ENCODE data around the gene OR8K1.

GRCh38 chr11:56333156-56333555, 12.7 kb upstream of the OR8K1 start:
- TF ChIP-seq POLR2AphosphoS5 (IDR thresholded peaks at IDR 0.05; ENCODE audit: control insufficient read depth, insufficient read depth, low read depth, low read length) = no peak
- no peak for TF ChIP-seq MLLT1 (IDR thresholded peaks at IDR 0.05)
- no peak for TF ChIP-seq AFF4 (CRISPR knock-in tag; IDR thresholded peaks at IDR 0.05)
- TF ChIP-seq ZNF780A (CRISPR knock-in tag; IDR thresholded peaks at IDR 0.05) = no peak
- TF ChIP-seq CTCF (IDR thresholded peaks at IDR 0.05 in 2 of 3, conservative IDR thresholded peaks at IDR 0.05 in 1 of 3; ENCODE audit: insufficient read depth in 2 of 3, low read depth in 1 of 3, low read length in 3 of 3) = no peak

All from K562 (cell line).